Erythroblast (primary cell): ENCODE results near the gene HDAC3.

Experiments used
- DNase-seq, 2 experiments: peaks; one replicate each; lab custom pipeline; 2025; lab: John Stamatoyannopoulos, UW
- GATA1 ChIP-seq: IDR thresholded peaks from 2 replicates; pipeline ENCODE4 v1.6.1; 2011; ENCODE audit warnings: low read depth, mild to moderate bottlenecking, control low read depth, low read length, moderate library complexity
- POLR2A ChIP-seq: IDR thresholded peaks from 2 replicates; pipeline ENCODE4 v1.6.1; 2011; ENCODE audit warnings: mild to moderate bottlenecking, low read length

The HDAC3 gene

DNA sequence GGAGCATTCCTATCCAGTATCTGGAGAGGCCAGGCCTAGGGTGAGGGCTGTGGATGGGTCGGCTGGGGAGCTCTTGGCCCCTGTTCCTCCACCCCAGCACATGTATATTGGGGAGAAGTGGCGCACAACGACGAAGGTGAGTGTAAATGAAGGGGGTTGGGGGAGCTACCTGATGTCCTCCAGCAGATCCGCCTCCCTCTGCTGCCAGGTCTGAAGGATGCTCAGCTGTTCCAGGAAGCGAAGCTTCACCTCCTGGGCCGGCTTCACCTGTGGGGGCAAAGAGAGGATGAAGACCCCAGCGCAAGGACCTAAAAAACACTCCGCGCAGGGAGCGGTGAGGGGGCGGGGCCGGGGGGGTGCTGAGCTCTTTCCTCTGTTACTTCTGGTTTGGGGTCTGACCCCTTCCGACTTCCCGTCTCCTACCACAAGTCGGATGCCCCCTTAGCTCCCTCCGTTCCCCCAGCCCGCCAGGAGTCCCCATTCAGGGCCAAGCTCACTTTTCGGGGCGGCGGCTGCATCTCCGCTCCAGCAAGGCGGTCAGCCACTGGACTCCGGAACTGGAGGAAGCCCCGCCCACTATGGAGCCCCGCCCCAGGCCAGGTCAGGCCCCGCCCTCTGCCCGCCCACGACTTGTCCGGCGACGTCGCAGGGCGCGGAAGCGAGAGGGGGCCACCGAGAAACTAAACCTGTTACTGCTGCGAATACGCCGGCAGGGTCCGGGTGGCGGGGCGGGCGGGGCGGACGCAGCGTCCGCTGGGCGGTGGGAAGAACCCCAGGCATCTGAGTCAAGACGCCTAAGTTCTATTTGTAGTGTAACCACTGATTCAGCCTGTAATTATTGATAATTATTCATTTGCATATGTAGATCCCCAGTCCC is 14.4 kb upstream of the HDAC3 start, which contains the start of gene FCHSD1:
Gene FCHSD1 (minus strand): TSS at position 568 of the 877 bp plus-strand sequence. CDS start 50 bp downstream, at position 518.
- TF ChIP-seq POLR2A (peak; percentile 21), GATA1 (no peak)
- peak; percentile 91 to 93 for DNase-seq

DNA sequence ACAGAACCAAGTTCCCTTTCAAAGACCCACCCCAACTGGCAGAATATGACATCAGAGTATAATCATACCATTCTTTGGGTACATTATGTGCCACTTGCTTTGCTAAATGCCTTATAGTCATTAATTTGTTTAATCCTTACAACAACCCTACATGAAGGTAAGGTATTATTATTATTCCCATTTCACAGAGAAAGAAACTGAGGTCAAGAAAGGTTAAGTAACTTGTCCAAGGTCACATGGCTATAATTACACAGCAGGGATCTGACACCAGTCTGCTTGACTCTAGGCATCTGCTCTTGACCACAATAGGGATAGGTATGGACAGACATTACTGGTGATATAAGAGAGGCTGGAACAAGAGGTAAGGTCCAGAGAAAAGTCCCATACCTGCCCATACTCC is 13.3 kb upstream of the HDAC3 start:
- TF ChIP-seq GATA1 (no peak), POLR2A (no peak)
- no peak for DNase-seq

DNA sequence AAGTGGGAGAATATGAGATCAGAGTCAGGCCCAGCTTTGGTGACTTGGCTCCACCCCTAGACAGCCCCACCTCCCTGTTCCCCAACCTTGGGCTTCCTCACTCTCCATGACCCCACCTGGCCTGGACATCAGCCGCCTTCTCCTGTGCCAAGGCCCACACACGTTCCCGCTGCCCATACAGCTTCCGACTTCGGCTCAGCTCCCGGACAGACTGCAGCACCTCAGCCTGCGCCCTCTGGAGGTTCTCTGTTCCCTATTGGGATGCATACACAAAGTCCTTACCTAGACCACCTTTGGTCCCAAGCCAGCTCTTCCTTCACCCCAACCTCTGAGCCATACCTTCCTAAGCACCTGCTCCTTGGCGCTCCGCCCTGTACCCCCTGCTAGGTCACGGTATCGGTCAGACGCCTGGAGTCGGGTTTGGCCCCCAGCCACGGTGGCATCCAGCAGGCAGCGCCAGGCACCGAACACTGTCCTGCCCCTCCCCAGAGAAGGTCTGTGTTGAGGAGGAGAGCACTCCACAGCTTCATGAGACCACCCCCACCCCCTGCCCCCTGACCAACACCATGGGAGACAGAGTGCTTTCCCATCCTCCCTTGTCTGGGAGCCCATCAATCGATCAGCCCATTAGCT is 12.5 kb upstream of the HDAC3 start:
- TF ChIP-seq POLR2A (no peak), GATA1 (no peak)
- no peak for DNase-seq

DNA sequence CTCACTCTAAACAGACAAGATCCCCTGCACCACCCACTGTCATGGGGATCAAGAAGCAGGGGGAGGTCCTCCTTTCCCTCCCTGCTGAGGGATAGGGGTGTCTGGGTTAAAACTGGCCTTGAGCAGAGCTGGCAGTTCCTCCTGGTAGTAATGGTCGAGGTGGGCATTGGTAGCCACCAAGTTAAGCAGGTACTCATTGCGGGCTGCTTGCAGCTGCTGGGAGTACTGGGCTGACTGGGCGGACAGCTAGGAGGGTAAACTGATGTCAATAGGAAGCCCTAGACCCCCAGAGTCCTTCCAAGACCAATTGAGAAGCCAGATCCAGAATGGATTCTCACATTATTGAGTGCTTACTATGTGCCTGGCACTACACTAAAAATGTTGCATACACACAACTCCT is 11.2 kb upstream of the HDAC3 start:
- no peak for DNase-seq
- no peak for TF ChIP-seq POLR2A
- TF ChIP-seq GATA1 = no peak

DNA sequence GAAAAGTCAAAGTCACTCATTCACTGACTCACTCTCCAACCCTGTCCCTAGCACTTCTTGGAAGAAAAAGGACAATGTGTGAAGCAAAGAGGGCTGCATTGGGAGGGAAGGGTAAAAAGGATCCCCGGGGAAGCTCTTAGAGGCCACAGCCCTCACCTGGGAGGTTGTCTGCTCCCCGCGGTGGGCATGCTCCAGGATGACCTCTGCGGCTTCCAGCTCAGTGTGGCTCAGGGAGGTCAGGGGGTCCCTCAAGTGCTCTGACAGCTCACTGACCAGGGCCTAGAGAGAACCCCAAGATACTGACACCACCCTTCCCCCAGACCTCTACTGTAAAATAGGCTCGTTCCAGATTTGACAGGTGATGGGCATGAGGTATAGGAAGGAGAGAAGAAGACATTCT is 10.6 kb upstream of the HDAC3 start:
- TF ChIP-seq GATA1 (no peak), POLR2A (no peak)
- DNase-seq = no peak

DNA sequence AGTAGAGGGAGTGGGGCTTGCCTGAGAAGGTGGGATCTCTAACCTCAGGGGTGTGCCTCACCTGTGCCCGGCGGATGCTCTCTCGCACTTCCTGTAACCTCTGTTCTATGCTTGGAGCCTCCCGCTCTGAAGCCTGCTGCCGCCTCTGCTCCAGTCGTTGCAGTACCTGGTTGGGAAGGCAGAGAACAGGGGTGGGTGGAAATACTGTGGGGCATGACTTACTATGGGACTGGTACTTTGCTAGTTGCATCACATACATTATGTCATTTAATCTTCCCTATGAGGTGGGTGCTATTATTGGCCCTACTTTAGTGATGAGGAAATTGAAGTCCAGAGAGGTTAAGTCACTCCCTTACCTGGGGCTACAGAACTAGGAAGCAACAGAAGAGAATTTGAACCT is 9.4 kb upstream of the HDAC3 start:
- TF ChIP-seq GATA1 = no peak
- no peak for TF ChIP-seq POLR2A
- DNase-seq = no peak

DNA sequence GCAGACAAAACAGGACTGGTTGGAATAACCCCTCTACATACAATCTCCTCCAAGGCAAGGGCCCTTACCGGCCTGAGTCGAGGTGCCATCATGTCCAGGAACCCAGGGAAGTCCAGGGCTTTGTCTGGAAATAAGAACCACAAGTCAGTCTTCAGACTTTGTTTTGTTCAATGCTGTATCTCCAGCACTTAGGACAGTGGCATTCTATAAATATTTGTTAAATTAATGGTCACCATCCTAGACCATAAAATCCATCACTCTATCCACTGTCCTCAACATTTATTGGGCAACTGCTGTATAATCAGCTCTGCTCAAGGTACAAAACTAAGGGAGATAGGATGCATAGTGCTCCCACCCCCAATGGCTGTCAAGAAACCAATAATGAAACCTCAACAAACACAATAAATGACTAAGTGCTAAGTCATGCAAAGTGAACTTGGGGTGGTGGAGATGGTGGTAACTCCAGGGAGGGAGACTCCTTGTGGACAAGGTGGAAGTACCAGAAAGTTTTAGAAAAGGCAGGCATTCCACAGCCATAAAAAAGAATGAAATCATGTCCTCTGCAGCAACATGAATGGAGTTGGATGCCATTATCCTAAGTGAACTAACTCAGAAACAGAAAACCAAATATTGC is 5.1 kb upstream of the HDAC3 start:
- TF ChIP-seq GATA1 = no peak
- peak; percentile 48 to 60 for DNase-seq

DNA sequence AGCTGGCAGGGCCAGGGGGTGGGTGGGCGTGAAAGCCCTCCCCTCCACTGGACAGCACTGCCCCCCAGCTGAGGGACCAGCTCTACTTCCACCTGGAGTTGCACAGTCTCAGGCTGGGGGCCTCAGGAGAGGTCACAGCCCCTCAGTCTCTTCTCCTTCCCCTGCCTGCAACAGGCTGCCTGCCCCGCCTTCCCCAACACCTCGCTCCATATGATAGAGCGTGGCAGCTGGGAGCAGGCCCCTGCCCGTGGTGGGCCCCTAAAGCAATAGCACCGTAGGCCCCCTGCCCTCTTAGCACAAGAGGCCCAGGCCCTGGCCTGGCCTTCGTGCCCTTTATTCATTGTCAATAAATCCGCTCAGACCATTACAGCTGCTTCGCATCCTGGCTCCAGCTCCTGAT is 4.0 kb upstream of the HDAC3 start:
- TF ChIP-seq GATA1 = no peak
- TF ChIP-seq POLR2A = no peak
- no peak for DNase-seq

DNA sequence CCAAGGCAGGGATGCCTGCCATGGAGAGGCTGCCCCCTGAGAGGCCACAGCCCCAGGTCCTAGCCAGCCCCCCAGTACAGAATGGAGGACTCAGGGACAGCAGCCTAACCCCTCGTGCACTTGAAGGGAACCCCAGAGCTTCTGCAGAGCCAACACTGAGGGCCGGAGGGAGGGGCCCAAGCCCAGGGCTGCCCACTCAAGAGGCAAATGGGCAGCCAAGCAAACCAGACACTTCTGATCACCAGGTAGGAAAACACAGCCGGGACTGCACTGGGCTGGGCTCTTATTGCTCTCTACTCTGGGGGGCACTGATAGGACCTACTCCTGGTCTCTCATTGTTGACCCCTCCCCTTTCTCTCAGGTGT is 3.4 kb upstream of the HDAC3 start:
- no peak for DNase-seq
- TF ChIP-seq GATA1 (no peak), POLR2A (no peak)

DNA sequence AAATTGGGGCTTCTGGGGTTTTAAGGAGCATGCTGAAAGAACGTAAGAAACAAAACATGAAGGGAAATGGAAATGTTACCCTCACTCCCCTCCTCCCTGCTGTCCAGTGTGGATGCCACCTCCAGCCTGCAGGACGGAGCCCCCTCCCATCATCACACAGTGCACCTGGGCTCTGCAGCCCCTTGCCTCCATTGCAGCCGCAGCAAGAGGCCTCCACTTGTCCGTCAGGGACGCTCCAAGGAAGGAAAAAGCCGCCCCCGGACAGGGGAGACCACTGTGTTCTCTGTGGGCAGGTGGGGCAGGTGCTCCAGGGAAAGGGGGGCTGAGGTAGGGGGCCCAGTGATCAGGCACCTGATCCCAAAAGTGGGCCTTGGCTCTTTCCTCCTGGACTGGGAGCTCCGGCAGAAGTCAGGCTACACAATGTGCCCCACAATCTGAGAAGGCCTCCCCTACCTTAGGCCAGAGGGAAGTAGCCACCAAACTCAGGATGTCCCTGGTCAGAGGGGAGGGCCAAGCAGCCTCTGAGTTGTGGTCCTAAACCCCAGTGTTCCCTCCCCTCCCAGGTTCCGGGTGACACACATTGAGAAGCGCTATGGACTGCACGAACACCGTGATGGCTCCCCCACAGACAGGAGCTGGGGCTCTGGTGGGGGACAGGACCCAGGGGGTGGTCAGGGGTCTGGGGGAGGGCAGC is 2.9 kb upstream of the HDAC3 start:
- no peak for DNase-seq

DNA sequence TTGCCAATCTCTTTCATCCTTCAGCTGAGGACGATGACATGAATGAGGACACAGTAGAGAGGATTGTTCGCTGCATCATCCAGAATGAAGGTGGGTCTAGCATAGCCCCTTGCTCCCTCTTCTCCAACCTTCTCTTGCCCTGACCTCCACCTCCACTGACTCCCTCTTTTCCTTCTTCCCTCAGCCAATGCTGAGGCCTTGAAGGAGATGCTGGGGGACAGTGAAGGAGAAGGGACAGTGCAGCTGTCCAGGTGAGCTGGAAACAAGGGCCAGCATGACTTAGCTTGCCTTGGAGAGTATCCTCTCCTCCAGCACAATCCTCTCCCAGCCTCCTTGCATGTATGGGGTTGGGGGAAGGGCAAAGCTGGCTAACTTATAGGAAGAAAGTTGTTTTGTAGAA is 2.1 kb upstream of the HDAC3 start:
- no peak for DNase-seq
- TF ChIP-seq GATA1 (no peak), POLR2A (no peak)

More for the DNA sequence above, 2.9 kb upstream of the HDAC3 start:
- TF ChIP-seq POLR2A (no peak), GATA1 (no peak)

DNA sequence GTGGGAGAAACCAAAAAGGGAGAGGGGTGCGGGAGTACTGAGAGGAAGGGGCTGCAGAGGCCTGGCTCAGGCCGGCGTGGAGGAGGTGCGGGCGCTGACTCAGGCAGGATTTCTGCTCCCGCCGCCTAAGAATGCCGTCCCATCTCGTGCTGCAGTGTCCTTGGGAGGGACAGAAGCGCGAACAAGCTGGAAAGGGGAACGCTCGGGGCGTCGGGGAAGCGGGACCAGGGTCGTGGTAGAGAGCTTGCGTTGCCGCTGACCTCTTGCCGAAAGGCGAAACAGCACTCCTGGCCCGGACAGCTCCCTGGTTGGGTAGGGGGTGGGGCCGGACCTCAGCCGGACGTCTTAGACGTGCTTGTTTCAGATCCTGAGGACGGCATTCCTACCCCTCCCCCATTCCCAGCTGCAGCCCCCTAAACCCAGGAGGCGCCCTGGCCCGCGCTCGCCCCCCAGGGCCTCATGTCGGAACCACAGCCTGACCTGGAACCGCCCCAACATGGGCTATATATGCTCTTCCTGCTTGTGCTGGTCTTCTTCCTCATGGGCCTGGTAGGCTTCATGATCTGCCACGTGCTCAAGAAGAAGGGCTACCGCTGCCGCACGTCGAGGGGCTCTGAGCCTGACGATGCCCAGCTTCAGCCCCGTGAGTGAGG is 1.2 kb upstream of the HDAC3 start:
- TF ChIP-seq POLR2A (no peak), GATA1 (no peak)
- peak; percentile 70 to 73 for DNase-seq
